NCI-H1105 (cell line): ENCODE data around the gene TRAK1.
"Not testable (repeated sequence)": the region's sequence is repeated elsewhere in the genome, so short reads cannot be mapped to it uniquely, and the experiment has no call there.

Experiments
- DNase-seq: peaks from one replicate; lab custom pipeline; 2025; lab: John Stamatoyannopoulos, UW

The TRAK1 gene, protein sequence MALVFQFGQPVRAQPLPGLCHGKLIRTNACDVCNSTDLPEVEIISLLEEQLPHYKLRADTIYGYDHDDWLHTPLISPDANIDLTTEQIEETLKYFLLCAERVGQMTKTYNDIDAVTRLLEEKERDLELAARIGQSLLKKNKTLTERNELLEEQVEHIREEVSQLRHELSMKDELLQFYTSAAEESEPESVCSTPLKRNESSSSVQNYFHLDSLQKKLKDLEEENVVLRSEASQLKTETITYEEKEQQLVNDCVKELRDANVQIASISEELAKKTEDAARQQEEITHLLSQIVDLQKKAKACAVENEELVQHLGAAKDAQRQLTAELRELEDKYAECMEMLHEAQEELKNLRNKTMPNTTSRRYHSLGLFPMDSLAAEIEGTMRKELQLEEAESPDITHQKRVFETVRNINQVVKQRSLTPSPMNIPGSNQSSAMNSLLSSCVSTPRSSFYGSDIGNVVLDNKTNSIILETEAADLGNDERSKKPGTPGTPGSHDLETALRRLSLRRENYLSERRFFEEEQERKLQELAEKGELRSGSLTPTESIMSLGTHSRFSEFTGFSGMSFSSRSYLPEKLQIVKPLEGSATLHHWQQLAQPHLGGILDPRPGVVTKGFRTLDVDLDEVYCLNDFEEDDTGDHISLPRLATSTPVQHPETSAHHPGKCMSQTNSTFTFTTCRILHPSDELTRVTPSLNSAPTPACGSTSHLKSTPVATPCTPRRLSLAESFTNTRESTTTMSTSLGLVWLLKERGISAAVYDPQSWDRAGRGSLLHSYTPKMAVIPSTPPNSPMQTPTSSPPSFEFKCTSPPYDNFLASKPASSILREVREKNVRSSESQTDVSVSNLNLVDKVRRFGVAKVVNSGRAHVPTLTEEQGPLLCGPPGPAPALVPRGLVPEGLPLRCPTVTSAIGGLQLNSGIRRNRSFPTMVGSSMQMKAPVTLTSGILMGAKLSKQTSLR

DNA sequence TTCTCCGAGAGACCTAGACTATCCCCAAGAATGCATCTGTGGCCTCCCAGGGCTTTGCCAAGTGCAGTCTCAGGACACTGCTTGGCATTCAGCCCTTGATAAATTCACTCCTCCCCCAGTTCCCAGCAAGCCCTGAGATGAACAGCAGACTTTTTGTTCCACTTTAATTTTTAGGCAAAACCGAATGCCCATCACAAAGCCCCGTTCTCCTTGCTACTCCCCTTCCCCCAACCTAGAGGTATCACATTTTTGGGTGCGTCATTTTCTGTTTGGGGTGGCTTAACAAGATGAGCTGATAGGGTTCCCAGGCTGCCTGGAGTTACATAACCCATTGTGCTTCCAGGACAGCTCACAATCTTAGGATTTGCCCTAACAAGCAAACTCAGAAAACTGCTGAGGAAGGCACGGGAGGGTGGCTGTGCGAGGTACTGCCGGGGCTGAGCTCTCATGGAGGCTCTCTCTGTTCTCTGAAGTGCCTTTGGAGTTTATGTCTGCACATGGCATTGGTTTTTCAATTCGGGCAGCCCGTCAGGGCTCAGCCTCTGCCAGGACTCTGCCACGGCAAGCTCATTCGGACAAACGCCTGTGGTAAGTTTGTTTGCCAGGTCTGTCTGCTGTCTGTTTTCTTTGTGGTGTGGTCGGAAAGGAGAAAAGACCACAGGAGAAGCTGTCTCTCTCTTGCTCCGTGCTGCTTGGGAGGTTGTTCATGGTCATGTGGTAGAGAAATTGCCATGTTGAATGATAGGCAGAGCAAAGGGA, at the start of gene TRAK1:
Gene TRAK1 (plus strand): TSS at position 385 of the 759 bp plus-strand sequence. CDS start 113 bp downstream, at position 498.
- DNase-seq: no peak

DNA sequence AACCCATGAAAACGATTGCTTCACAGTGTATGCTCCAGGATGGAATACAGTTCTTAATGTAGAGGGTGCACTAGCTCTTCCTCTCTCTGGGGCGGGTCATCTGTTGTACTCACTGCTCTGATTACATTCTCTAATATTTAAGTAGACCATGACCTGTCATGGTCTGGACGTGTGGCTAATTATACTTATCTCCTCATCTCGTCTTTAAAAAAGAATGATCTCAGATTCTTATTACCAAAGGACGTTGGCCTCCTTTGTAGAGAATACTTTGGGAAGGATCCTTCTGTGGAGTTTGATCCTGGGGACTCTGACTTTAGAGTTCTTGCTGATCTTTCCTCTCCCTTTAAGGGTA, 48.4 kb upstream of the TRAK1 start:
- no peak for DNase-seq

DNA sequence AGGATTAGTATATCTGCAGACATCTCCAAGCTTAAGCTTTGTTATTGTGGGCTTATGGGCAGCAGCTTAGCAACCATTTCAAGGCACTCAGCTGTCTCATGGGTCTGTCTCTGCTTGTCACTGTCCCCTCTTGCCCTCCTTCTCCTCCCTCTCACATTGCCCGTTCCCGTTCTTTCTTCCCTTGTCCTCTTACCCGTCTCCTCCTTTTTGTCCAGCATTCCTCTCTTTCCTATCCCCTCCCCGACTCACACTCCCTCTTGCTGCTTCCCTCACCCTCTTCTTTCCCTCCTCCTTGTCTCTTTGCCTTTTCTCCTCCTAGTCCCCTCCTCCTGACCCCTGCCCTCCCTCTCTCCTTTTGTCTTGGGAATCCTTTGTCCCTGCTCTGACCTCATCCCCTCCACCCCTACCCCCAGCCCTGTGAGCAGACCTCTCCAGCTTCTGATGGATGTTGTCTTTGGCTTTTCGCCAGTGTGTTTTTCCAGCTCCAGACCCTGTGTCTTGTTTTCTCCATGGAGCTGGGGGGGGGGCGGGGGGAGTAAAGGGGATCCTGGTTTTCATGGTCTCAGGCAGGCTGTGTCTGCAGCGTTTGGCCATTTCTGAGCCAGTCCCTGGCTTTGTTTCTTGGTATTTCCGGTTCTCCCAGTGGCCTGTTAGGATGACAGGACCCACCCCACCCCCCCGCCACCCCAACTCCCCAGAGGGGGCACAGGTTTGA, 47.9 kb upstream of the TRAK1 start:
- DNase-seq: peak; percentile 42

- no peak for DNase-seq
Observed at GRCh38 chr3:42045708-42046243, 45.4 kb upstream of the TRAK1 start.

- not testable (repeated sequence) for DNase-seq
Observed at GRCh38 chr3:42048526-42048925, 42.6 kb upstream of the TRAK1 start.

GRCh38 chr3:42050126-42050525, 41.0 kb upstream of the TRAK1 start:
- no peak for DNase-seq

DNA sequence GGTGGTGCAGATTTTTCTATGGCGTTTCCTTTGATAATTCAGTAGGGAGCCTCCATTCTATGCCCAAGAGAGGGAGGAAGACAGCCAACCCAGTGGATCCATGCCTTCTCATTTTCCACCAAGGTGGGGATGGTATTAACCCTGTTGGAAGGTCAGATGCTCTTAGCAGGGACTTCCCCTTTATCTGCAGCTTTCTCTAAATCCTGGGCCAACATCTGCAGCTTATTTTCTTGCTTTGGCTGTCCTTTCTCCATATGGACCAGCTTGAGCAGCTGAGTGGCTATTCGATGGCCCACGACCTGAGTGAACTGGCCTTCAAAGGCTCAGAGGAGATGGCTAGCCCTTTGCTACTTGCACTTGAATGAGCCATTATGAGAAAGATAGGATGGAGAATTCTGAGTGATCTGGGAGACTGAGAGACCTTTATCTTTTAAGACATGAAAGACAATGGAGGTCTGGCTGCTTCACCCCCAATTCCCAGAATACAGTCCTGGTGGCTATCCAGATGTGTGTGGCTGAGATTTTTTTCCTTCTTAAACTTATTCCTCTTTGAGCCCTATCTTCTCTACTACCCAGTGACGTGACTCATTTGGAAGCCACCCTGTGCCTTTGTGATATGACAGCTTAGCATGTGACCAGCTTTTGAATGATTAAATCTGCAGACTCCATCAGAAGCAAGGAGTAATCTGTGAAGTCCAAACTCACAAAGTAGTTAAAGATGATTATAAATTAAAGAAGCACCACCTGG, 39.6 kb upstream of the TRAK1 start:
- no peak for DNase-seq

- no peak for DNase-seq
Observed at GRCh38 chr3:42052132-42052483, 39.0 kb upstream of the TRAK1 start.

- no peak for DNase-seq
Observed at GRCh38 chr3:42052484-42053351, 38.4 kb upstream of the TRAK1 start.

- DNase-seq: no peak
Observed at GRCh38 chr3:42053476-42053875, 37.7 kb upstream of the TRAK1 start.

GRCh38 chr3:42055291-42055690, 35.9 kb upstream of the TRAK1 start:
- DNase-seq: no peak

GRCh38 chr3:42056840-42057239, 34.3 kb upstream of the TRAK1 start:
- no peak for DNase-seq

DNA sequence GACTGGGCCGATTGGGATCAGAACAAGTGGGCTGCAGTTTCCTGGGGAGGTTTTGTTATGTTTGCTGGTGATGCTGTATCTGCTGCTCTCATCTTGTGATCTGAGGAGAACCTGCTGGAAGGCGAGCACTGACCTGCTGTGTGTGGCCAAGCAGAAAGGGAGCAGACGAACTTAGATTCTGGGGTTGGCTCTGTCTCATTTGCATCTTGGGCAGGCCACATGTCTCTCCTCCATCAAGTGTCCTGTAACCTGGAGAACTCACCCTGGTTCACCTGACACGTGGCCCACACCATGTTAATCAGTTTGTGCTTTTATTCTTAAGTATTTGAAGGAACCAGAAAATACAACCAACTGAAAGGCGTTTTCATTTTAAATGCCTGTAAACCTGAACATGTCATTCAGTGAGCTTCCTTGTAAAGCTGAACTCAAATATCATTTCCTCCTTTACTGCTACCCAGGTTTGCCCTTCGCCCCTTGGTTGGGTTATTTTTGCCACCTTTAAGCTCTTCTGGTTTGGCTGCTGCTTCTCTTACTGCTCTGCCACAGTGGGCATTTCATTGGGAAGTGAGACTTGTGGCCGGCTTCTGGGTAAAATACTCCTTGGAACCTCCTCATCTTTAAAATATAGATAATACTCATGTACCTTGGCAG, 33.5 kb upstream of the TRAK1 start:
- DNase-seq: no peak

- DNase-seq: no peak
Observed at GRCh38 chr3:42061025-42061712, 30.0 kb upstream of the TRAK1 start.

DNA sequence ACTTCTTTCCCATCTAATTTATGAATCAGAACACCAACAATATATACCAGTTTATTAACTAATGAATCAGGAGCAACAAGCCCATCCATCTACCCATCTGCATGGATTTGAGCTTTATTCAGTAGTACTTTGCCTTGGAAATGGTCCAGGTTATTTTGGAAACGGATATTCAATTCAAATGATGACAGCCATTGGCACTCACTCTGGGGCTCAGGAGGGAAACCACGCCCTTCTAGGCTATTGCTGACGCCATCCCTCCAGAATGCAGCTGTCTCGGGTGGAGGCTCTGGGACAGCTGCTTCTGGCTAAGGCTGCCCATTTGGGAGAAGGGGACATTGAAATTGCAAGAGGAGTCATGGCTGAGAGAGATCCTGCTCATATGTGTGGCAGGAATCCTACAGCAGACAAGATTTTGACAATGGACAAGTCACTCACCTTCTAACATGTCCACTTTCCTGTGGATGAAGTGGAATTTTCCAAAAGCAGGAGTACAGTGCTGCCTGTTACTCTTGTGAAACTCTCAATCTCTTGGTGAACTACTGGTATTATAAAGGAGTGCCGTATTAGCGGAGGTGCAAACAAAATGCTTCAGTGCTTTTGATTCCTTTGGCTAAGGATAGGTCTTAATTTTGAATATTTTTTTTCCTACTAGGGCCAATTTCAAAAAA, 29.3 kb upstream of the TRAK1 start:
- DNase-seq: peak; percentile 29

DNA sequence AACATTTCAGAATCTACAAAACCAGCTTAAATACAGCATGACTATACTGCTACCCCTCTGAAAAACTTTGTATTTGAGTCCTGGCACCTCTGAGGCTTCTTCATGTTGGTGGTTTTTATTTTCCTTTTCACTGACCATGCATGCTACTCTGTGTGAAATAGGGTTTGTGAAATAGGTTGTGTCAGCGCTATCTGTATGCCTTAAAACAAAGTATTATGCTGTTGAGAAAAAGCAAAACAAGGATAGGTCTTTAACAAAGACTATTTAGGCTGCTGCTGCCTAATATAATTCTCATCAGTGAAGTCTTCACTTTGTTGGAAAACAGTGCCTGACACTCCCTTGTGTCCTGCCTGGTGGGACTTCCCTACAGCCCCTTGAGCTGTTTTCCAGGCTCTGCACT, 28.7 kb upstream of the TRAK1 start:
- DNase-seq: no peak

DNA sequence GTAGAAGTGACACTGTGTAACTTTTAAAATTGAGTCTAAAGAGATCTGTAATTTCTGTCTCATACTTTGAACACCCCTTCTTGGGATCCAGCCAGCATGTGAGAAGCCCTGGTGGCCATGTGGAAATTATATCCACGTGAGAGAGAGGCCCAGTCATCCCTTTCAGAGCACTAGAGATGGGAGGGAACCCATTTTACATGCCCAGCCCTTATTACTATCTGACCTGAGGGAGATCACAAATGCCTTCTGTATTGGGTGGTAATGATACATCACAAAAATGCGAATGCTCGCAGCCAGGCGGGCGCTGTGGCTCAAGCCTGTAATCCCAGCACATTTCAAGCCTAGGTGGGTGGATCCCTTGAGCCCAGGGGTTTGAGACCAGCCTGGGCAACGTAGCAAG, 27.3 kb upstream of the TRAK1 start:
- DNase-seq: no peak
